Retinal pigment epithelial cell (primary cell): ENCODE results near the gene ANGPTL2.

ENCODE experiments used
- DNase-seq: peaks from one replicate; pipeline ENCODE4 v3.0.0-alpha.2; 2010; ENCODE audit warnings: low read depth
- H3K4me3 ChIP-seq: 2 replicates; pipeline ENCODE4 v1.5.1; 2011; ENCODE audit warnings: mild to moderate bottlenecking, low read length, control low read depth, moderate library complexity
- CTCF ChIP-seq: conservative IDR thresholded peaks from 2 replicates; pipeline ENCODE4 v1.5.1; 2011; ENCODE audit warnings: low read depth, low read length, control low read depth, inconsistent platforms

Gene ANGPTL2

GRCh38 chr9:127053057-127053821 lies 69.2 kb downstream of the ANGPTL2 start:
- TF ChIP-seq CTCF, result no peak
- no peak overlapping the region for H3K4me3 ChIP-seq
- peak; percentile 48 for DNase-seq

- H3K4me3 ChIP-seq, result no peak overlapping the region
- TF ChIP-seq CTCF, result no peak
- no peak for DNase-seq
These were observed 70.4 kb downstream of the ANGPTL2 start for GRCh38 chr9:127051881-127052595.

GRCh38 chr9:127050591-127051001 lies 71.8 kb downstream of the ANGPTL2 start:
- H3K4me3 ChIP-seq, result no peak overlapping the region
- TF ChIP-seq CTCF, result no peak
- DNase-seq, result no peak

- no peak for DNase-seq
- no peak for TF ChIP-seq CTCF
- no peak overlapping the region for H3K4me3 ChIP-seq
These were observed 72.3 kb downstream of the ANGPTL2 start for GRCh38 chr9:127050152-127050551.

DNA sequence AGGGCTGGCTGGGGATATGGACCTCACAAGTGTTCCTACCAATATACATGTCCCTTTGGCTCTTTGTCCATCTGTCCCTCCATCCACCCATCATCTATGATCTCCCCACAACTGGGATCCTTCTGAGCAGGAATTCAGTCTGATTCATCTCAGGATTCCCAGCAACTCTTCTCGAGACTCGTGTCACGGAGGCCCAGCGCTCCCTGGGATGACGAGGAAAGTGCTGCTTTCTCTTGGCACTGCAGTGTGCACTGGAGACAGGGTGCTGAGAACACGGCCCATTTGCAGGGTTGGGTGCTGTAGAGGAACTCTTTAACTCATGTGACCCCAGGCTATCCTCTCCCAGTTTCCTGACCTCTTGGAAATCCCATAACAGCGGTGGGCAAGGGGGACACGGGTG lies 72.9 kb downstream of the ANGPTL2 start:
- DNase-seq, result no peak
- H3K4me3 ChIP-seq, result no peak overlapping the region
- TF ChIP-seq CTCF, result no peak

DNA sequence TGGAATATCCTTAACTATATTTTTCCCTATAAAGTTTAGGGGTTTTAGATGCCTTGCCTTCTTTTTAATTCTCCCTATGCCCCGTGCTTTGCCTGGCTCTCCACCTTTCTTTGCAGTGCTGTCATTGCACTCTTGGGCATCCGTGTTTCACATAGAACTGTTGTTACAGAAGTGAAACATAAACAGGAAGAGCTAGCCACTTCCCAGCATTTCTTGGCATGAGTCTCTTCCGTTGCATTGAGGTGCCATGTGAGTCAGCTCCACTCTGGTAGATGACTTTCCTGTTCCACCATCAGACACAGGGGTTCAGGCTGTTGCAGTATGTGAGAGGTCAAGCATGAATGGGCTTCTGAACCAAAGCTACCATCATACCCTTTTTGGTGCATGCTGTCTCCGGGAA lies 73.4 kb downstream of the ANGPTL2 start:
- no peak overlapping the region for H3K4me3 ChIP-seq
- peak; percentile 42 for TF ChIP-seq CTCF

DNA sequence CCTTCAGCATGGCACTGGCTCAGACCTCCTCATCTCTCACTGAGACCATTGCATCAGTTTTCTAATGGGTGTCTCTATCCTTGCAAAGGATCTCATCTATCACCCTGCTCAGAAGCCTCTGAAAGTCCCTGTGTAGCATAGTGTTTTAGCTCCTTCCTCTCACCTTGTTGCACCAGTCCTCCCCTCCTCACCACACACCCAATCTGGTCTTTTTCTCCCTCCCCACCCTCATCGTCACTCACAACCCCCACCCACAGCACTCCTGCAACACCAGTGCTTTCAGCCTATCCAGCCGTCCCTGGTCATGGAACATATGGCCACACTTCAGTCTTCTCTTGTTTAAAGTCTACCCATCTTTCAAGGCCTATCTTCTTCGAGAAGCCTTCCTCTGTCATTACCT lies 74.5 kb downstream of the ANGPTL2 start:
- TF ChIP-seq CTCF, result no peak
- no peak for DNase-seq
- H3K4me3 ChIP-seq, result no peak overlapping the region

More for the DNA sequence above, 73.4 kb downstream of the ANGPTL2 start:
- peak; percentile 73 for DNase-seq
